Colonic mucosa (tissue), 4 donors: ENCODE data around the gene ITGA1. TPM values are rescaled to one million over a fixed set of nuclear protein-coding genes. Genes with fewer than 3 reads are reported as not detected.

Experiments used
- DNase-seq: peaks from one replicate; pipeline ENCODE4 v3.0.0-alpha.2; 2020
- H3K27ac ChIP-seq: fragments of 200-600 bp; one replicate; pipeline ENCODE4 v1.8.0; 2021
- H3K27me3 ChIP-seq: fragments of 200-600 bp; one replicate; pipeline ENCODE4 v1.8.0; 2021
- H3K36me3 ChIP-seq: fragments of 200-600 bp; one replicate; pipeline ENCODE4 v1.8.0; 2021
- H3K4me1 ChIP-seq: fragments of 200-600 bp; one replicate; pipeline ENCODE4 v1.8.0; 2021; ENCODE audit warnings: mild to moderate bottlenecking
- H3K4me3 ChIP-seq: fragments of 200-600 bp; one replicate; pipeline ENCODE4 v1.8.0; 2021
- H3K9ac ChIP-seq, 2 donors: one replicate each; pipeline ENCODE4 v1.7.0; 2013; ENCODE audit warnings: control low read depth in 2 of 2, low read depth in 2 of 2, low read length in 2 of 2
- H3K9me3 ChIP-seq: fragments of 200-600 bp; one replicate; pipeline ENCODE4 v1.8.0; 2021
- intact Hi-C: fragments of 100-400 bp; cut with DNase I; formaldehyde crosslinking; loops from one replicate; pipeline ENCODE4 v1.14.1; 2022
- total RNA-seq, 2 donors: library from RNA; stranded (reverse); fragmentation: NEBNext Ultra II Directional in 1 of 2; extraction: Animal tissue kit (Norgen Biotek cat#: 25700) in 1 of 2; gene quantifications; one replicate each; pipeline ENCODE4 v1.2.1, GENCODE V29; 2021
- TF ChIP-seq, protein P1 (sequence below): fragments of 200-600 bp; IDR thresholded peaks from one replicate; pipeline ENCODE4 v1.8.0; 2022; ENCODE audit warnings: antibody characterized with exemption, mild to moderate bottlenecking
- donor health status: healthy.
- donor health status: DM: no; HTN: no; CAD: no.
- donor health status: DM: no; HTN: no; CAD: no.

ITGA1 gene
- total RNA-seq, 2 donors from 2014 or later = 19.2 to 52.5 TPM

DNA sequence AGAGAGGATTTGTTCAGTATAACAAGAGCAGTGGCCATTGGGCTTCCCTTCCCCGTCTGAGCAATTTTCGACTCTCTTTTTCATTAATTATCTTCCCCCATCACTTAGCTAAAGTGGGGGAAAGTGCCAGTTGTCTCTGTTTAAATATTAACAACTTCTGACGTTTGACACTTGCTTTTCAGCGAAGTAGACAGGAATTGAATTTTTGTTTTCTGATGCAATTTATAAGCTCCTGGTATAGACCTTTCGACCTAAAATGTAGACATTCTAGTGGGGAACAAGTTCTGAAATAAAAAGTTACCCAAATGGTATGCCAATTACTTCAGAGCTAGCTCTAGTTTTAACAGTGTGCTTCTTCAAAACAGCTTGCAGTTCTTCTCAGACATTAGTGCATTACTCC is 100.6 kb downstream of the ITGA1 start:
- Histone ChIP-seq H3K4me3 (no peak overlapping the region), H3K9ac (no peak overlapping the region), H3K27me3 (no peaks in the 10 kb centered on the region), H3K27ac (no peak overlapping the region), H3K36me3 (no peaks in the 10 kb centered on the region), H3K4me1 (no peaks in the 10 kb centered on the region), H3K9me3 (no peaks in the 10 kb centered on the region)
- intact Hi-C loops = no loop called here
- TF ChIP-seq, protein P1, sequence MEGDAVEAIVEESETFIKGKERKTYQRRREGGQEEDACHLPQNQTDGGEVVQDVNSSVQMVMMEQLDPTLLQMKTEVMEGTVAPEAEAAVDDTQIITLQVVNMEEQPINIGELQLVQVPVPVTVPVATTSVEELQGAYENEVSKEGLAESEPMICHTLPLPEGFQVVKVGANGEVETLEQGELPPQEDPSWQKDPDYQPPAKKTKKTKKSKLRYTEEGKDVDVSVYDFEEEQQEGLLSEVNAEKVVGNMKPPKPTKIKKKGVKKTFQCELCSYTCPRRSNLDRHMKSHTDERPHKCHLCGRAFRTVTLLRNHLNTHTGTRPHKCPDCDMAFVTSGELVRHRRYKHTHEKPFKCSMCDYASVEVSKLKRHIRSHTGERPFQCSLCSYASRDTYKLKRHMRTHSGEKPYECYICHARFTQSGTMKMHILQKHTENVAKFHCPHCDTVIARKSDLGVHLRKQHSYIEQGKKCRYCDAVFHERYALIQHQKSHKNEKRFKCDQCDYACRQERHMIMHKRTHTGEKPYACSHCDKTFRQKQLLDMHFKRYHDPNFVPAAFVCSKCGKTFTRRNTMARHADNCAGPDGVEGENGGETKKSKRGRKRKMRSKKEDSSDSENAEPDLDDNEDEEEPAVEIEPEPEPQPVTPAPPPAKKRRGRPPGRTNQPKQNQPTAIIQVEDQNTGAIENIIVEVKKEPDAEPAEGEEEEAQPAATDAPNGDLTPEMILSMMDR = no peak
- DNase-seq = no peak

GRCh38 chr5:52892242-52892878 is 104.6 kb downstream of the ITGA1 start:
- Histone ChIP-seq H3K9me3 (no peaks in the 10 kb centered on the region), H3K36me3 (no peaks in the 10 kb centered on the region), H3K4me3 (no peak overlapping the region), H3K27ac (no peak overlapping the region), H3K27me3 (no peaks in the 10 kb centered on the region), H3K9ac (peak overlapping the region in 1 of 2 donors; percentile 12), H3K4me1 (no peaks in the 10 kb centered on the region)
- intact Hi-C loops = no loop called here
- TF ChIP-seq, protein P1 = no peak
- no peak for DNase-seq

DNA sequence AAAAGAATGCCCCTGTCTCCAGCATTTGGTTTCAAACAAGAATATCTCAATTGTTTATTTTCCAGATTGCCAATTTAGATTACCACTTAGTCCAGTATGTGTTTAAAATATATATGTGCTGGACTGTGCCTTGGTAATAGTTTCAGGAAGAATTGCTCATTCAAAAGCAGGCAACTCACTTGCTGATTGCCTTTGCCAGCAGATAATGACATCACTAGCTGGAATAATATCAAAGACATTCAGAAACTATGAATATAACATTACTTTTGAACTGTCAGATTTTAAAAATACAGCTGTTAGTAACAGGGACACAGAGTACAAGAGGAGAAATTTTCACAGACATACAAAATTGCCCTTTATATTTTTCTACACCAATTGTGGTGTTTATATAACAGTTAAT is 105.4 kb downstream of the ITGA1 start:
- Histone ChIP-seq H3K27ac (no peak overlapping the region), H3K9me3 (no peaks in the 10 kb centered on the region), H3K9ac (no peak overlapping the region), H3K27me3 (no peaks in the 10 kb centered on the region), H3K36me3 (no peaks in the 10 kb centered on the region), H3K4me3 (no peak overlapping the region), H3K4me1 (no peaks in the 10 kb centered on the region)
- intact Hi-C loops = no loop called here
- TF ChIP-seq, protein P1 = no peak
- no peak for DNase-seq

DNA sequence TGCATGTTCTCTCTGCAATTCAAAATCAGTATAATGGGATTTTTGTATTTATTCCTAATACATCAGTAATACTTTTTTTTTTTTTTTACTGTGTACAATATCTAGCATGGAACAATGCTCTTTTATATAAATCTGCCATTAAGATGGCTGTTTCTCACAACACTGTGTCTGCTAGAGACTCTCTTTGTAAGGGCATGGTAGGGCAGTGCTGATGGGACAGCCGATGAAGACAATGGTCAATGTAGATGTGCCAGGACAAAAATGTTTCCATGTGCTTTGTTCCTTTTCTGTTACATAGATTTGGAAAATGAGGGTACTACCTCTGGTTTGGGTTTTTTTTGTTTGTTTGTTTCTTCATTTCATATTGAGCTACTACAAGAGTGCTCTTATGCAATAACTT is 106.1 kb downstream of the ITGA1 start:
- no peaks in the 10 kb centered on the region for H3K27me3 ChIP-seq
- TF ChIP-seq, protein P1 = no peak
- no peak overlapping the region for H3K9ac ChIP-seq
- no peaks in the 10 kb centered on the region for H3K9me3 ChIP-seq
- H3K4me3 ChIP-seq = no peak overlapping the region
- no peak overlapping the region for H3K27ac ChIP-seq
- H3K4me1 ChIP-seq = no peaks in the 10 kb centered on the region
- intact Hi-C loops = no loop called here
- no peak for DNase-seq
- H3K36me3 ChIP-seq = no peaks in the 10 kb centered on the region

DNA sequence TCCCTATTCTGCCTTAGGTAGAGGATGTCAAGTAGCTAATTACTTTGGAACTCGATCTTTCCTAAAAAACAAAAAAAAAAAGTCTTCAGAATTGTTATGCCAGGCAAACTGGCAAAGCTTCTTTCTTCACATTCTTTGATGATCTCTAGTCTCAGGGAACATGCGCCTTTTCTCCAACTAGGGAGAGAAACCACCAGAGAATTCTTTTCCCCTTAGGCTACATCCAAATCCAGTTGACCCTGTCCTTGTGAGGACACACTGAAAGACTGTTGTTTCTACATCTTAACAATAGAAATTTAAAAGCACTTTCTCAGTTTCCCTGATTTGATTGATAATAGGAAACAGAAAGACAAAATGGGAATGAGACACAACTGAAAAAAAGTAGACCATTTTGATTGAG is 106.7 kb downstream of the ITGA1 start:
- intact Hi-C loops = no loop called here
- no peak overlapping the region for H3K27ac ChIP-seq
- H3K9me3 ChIP-seq = no peaks in the 10 kb centered on the region
- no peak overlapping the region for H3K4me3 ChIP-seq
- H3K9ac ChIP-seq = no peak overlapping the region
- TF ChIP-seq, protein P1 = no peak
- H3K4me1 ChIP-seq = no peaks in the 10 kb centered on the region
- no peak for DNase-seq
- H3K36me3 ChIP-seq = no peaks in the 10 kb centered on the region
- H3K27me3 ChIP-seq = no peaks in the 10 kb centered on the region
